Measurements from ENCODE around the gene BDKRB2.

- TF ChIP-seq CTCF (IDR thresholded peaks at IDR 0.05) (no peak), EZH2 (IDR thresholded peaks at IDR 0.05; ENCODE audit: borderline replicate concordance, insufficient read depth, low read depth, low read length, poor library complexity, severe bottlenecking) (no peak)
Observed at GRCh38 chr14:96176275-96176674, 28.4 kb upstream of the BDKRB2 start.

All from B cell (primary cell).